ENCODE data around the gene CNTD1.

The CNTD1 gene

GRCh38 chr17:42796066-42796758, 2.4 kb upstream of the CNTD1 start (continued):
- TF ChIP-seq ZNF518A (tag by site-specific recombination; conservative IDR thresholded peaks at IDR 0.05; ENCODE audit: low read depth) = no peak
- no peak for TF ChIP-seq ZSCAN18 (tag by site-specific recombination; IDR thresholded peaks at IDR 0.05)
- no peak for TF ChIP-seq ZBTB26 (tag by site-specific recombination; optimal IDR thresholded peaks at IDR 0.05)

GRCh38 chr17:42797067-42798007, 1.3 kb upstream of the CNTD1 start:
- H3K27ac ChIP-seq (ENCODE audit: extremely low read depth, low read depth, low read length) = peak overlapping the region; percentile 68; the same call in 1 of the 2 replicates
- POLR2A ChIA-PET = interaction anchor here (0.5 to 2.4 kb wide), 5 partner anchors 11 to 315 kb away, joined by 3 to 13 read pairs (median 9); partner anchors contain the start of genes VPS25 and WNK4
- CTCF ChIA-PET = interaction anchor here (0.5 to 3.2 kb wide), 3 partner anchors 22 to 129 kb away, joined by 4 to 23 read pairs (median 8); no protein-coding TSS in a partner anchor
- H3K9me3 ChIP-seq (ENCODE audit: control insufficient read depth, insufficient read depth, low read depth, low read length) = no peaks in the 10 kb centered on the region
- peaks cover 0 to 33% of the 10 kb centered on the region in 2 experiments; a peak in 1 of 3 replicates for H3K36me3 ChIP-seq (ENCODE audit: control insufficient read depth in 2 of 2, insufficient read depth in 1 of 2, low read length in 2 of 2)
- H3K4me1 ChIP-seq (ENCODE audit: control insufficient read depth, insufficient read depth, low read length) = peaks cover 5% of the 10 kb centered on the region; the same call in 1 of the 2 replicates
- H3K4me3 ChIP-seq (ENCODE audit: low read depth, low read length) = peak overlapping the region; percentile 77
- peak; percentile 26; the same call in 1 of the 2 replicates for TF ChIP-seq ZNF366 (tag by site-specific recombination; conservative IDR thresholded peaks at IDR 0.05)
- no peak for TF ChIP-seq ZNF555 (tag by site-specific recombination; conservative IDR thresholded peaks at IDR 0.05)
- no peak for TF ChIP-seq ZBTB6 (tag by site-specific recombination; IDR thresholded peaks at IDR 0.05)
- TF ChIP-seq PRDM1 (tag by site-specific recombination; IDR thresholded peaks at IDR 0.05) = peak; percentile 48; the same call in 1 of the 2 replicates
- no peak for TF ChIP-seq ZNF571 (tag by site-specific recombination; IDR thresholded peaks at IDR 0.05)
- TF ChIP-seq ZNF585B (tag by site-specific recombination; IDR thresholded peaks at IDR 0.05) = no peak
- no peak for TF ChIP-seq ZNF292 (tag by site-specific recombination; IDR thresholded peaks at IDR 0.05; ENCODE audit: borderline replicate concordance, low read depth)
- TF ChIP-seq PATZ1 (tag by site-specific recombination; IDR thresholded peaks at IDR 0.05) = no peak
- TF ChIP-seq ZNF785 (tag by site-specific recombination; IDR thresholded peaks at IDR 0.05) = no peak
- TF ChIP-seq ZNF514 (tag by site-specific recombination; IDR thresholded peaks at IDR 0.05) = no peak
- no peak for TF ChIP-seq BCL11A (tag by site-specific recombination; IDR thresholded peaks at IDR 0.05; ENCODE audit: low read depth)
- TF ChIP-seq PRDM4 (tag by site-specific recombination; IDR thresholded peaks at IDR 0.05) = no peak
- TF ChIP-seq ZNF692 (tag by site-specific recombination; IDR thresholded peaks at IDR 0.05) = 0 out of 2 replicates have a peak, but pooled peaks have one; percentile 1
- no peak for TF ChIP-seq GLI4 (tag by site-specific recombination; IDR thresholded peaks at IDR 0.05)
